Prostate gland (tissue), 2 donors: ENCODE data around the gene SLFN12L.

Source experiments
- CTCF ChIP-seq, 4 experiments: fragments of 200-600 bp in 2 of 4; fragments of 450-650 bp in 2 of 4; sonication (generic) in 2 of 4; IDR thresholded peaks; 1 replicate in 3 of 4; 2 replicates in 1 of 4; pipeline ENCODE4 v1.5.1; 2016 to 2019; ENCODE audit warnings: antibody characterized with exemption in 4 of 4, mild to moderate bottlenecking in 2 of 4, moderate library complexity in 2 of 4
- POLR2A ChIP-seq: fragments of 450-650 bp; IDR thresholded peaks from one replicate; pipeline ENCODE4 v1.6.1; 2016; ENCODE audit warnings: antibody characterized with exemption, mild to moderate bottlenecking
- POLR2AphosphoS5 ChIP-seq: sonication (generic); formaldehyde crosslinking; IDR thresholded peaks from one replicate; pipeline ENCODE4 v1.6.1; 2017; ENCODE audit warnings: antibody characterized with exemption

DNA sequence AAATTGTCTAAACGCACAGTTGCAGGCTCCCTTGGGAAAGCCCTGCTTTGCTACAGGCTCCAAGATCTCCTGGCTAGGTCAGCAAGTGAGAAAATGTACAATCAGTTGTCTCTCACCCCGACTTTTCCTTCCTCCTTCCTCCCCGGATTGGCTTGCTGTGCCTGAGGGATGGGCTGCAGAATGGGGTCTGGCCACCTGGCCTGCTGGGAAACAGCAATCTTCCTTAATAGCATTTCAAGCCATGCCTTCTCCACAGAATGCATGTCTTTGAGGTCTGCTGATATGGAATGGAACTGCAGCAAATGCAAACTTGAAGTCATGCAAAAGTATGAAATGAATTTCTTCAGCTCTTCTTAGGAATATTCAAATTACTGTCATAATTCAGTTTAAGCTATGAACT, 46.1 kb downstream of the SLFN12L start:
- TF ChIP-seq POLR2A (no peak), CTCF (IDR thresholded peaks at IDR 0.05) (no peak), POLR2AphosphoS5 (no peak)
